SKM-1 (cell line): ENCODE measurements around the gene MAST4.
"Not testable (repeated sequence)": the region's sequence is repeated elsewhere in the genome, so short reads cannot be mapped to it uniquely, and the experiment has no call there.

Experiments used
- DNase-seq: peaks from one replicate; lab custom pipeline; 2025; ENCODE audit not compliant: unreplicated experiment; lab: John Stamatoyannopoulos, UW

Gene MAST4

GRCh38 chr5:66741394-66741793 lies 145.2 kb downstream of the MAST4 start:
- no peak for DNase-seq

GRCh38 chr5:66742083-66742895 lies 146.1 kb downstream of the MAST4 start:
- no peak for DNase-seq

GRCh38 chr5:66742896-66743247 lies 146.7 kb downstream of the MAST4 start:
- DNase-seq = no peak

- DNase-seq = no peak
Observed at GRCh38 chr5:66743344-66743743, 147.2 kb downstream of the MAST4 start.

- DNase-seq = no peak
Observed at GRCh38 chr5:66744040-66744439, 147.8 kb downstream of the MAST4 start.

GRCh38 chr5:66745297-66745696 lies 149.1 kb downstream of the MAST4 start:
- DNase-seq = no peak

- DNase-seq = no peak
Observed at GRCh38 chr5:66747607-66748006, 151.4 kb downstream of the MAST4 start.

GRCh38 chr5:66752668-66753067 lies 156.5 kb downstream of the MAST4 start:
- DNase-seq = not testable (repeated sequence)

GRCh38 chr5:66757219-66757833 lies 161.1 kb downstream of the MAST4 start:
- no peak for DNase-seq

- DNase-seq = no peak
Observed at GRCh38 chr5:66757834-66758371, 161.7 kb downstream of the MAST4 start.

GRCh38 chr5:66769030-66769733 lies 173.0 kb downstream of the MAST4 start:
- no peak for DNase-seq

- no peak for DNase-seq
Observed at GRCh38 chr5:66769839-66770617, 173.8 kb downstream of the MAST4 start.

- no peak for DNase-seq
Observed at GRCh38 chr5:66777868-66778267, 181.7 kb downstream of the MAST4 start.

GRCh38 chr5:66779528-66779927 lies 183.3 kb downstream of the MAST4 start:
- DNase-seq = no peak

GRCh38 chr5:66788556-66788955 lies 192.4 kb downstream of the MAST4 start:
- no peak for DNase-seq

- DNase-seq = no peak
Observed at GRCh38 chr5:66789434-66789833, 193.2 kb downstream of the MAST4 start.

GRCh38 chr5:66793049-66793448 lies 196.9 kb downstream of the MAST4 start:
- DNase-seq = no peak

GRCh38 chr5:66795682-66796081 lies 199.5 kb downstream of the MAST4 start:
- DNase-seq = no peak

GRCh38 chr5:66796305-66797292 lies 200.4 kb downstream of the MAST4 start:
- DNase-seq = no peak

GRCh38 chr5:66802941-66803340 lies 206.7 kb downstream of the MAST4 start:
- DNase-seq = no peak
